ENCODE data around the gene IL16. TPM values are rescaled to one million over a fixed set of nuclear protein-coding genes. Genes with fewer than 3 reads are reported as not detected.
A peak's percentile ranks its signal among the peaks of the same experiment; 100 is the strongest.

IL16 gene
- total RNA-seq, 2 experiments from 2014 or later, result 76.0 to 81.3 TPM

- intact Hi-C loops (cut with micrococcal nuclease; ENCODE audit: unreplicated experiment), result no loop called here
- no TSS peak for BruUV-seq (replicated peaks)
- ChIA-PET CTCF (ENCODE audit: unreplicated experiment) (interaction anchor here (1.0 to 2.1 kb wide), 3 partner anchors 10 to 31 kb away, joined by 3 to 10 read pairs (median 5); no protein-coding TSS in a partner anchor), POLR2A (interaction anchor here (0.7 to 2.9 kb wide), 9 partner anchors 7 to 61 kb away, joined by 3 to 12 read pairs (median 4); no protein-coding TSS in a partner anchor)
- H3K9me3 ChIP-seq (ENCODE audit: low read length), result no peaks in the 10 kb centered on the region
- H4K20me1 ChIP-seq (ENCODE audit: insufficient read depth, low read length), result 0 out of 2 replicates have a peak, but pooled peaks cover 3% of the 10 kb centered on the region
- H3K36me3 ChIP-seq (ENCODE audit: insufficient read depth, low read length), result 0 out of 2 replicates have a peak, but pooled peaks cover 6% of the 10 kb centered on the region
- H2AFZ ChIP-seq (ENCODE audit: low read length), result peak overlapping the region; percentile 48; the same call in 1 of the 2 replicates
- TF ChIP-seq EZH2phosphoT487 (IDR thresholded peaks at IDR 0.05; ENCODE audit: borderline replicate concordance, low read depth, low read length) (no peak), CTCF (conservative IDR thresholded peaks at IDR 0.05; ENCODE audit: low read length) (no peak)
- H3K27ac ChIP-seq (ENCODE audit: low read depth, low read length, poor library complexity, severe bottlenecking), result peak overlapping the region; percentile 14
- peaks cover 46% of the 10 kb centered on the region for H3K4me1 ChIP-seq (ENCODE audit: insufficient read depth, low read length, poor library complexity, severe bottlenecking)
- no peaks in the 10 kb centered on the region for H3K9me2 ChIP-seq (ENCODE audit: insufficient read depth, low read length)
- no peak for DNase-seq (ENCODE audit: low spot score)
- no peak overlapping the region for H3K4me3 ChIP-seq (ENCODE audit: low read depth, low read length, poor library complexity, severe bottlenecking)
- H3K79me2 ChIP-seq (ENCODE audit: insufficient read depth, low read depth, low read length), result peaks cover 4% of the 10 kb centered on the region; the same call in 1 of the 2 replicates
- H3K4me2 ChIP-seq (ENCODE audit: low read length), result peak overlapping the region; percentile 61
Measured at GRCh38 chr15:81326466-81327212, 130.0 kb downstream of the IL16 start.

- Histone ChIP-seq H3K36me3 (ENCODE audit: insufficient read depth, low read length) (no peaks in the 10 kb centered on the region), H3K9me3 (ENCODE audit: low read length) (no peaks in the 10 kb centered on the region), H3K79me2 (ENCODE audit: insufficient read depth, low read depth, low read length) (peaks cover 4% of the 10 kb centered on the region; the same call in 1 of the 2 replicates), H3K4me2 (ENCODE audit: low read length) (peak overlapping the region; percentile 61), H3K4me3 (ENCODE audit: low read depth, low read length, poor library complexity, severe bottlenecking) (peak overlapping the region; percentile 23), H3K27ac (ENCODE audit: low read depth, low read length, poor library complexity, severe bottlenecking) (peak overlapping the region; percentile 14), H3K9me2 (ENCODE audit: insufficient read depth, low read length) (no peaks in the 10 kb centered on the region), H4K20me1 (ENCODE audit: insufficient read depth, low read length) (no peaks in the 10 kb centered on the region), H2AFZ (ENCODE audit: low read length) (peak overlapping the region; percentile 48; the same call in 1 of the 2 replicates), H3K4me1 (ENCODE audit: insufficient read depth, low read length, poor library complexity, severe bottlenecking) (peaks cover 38% of the 10 kb centered on the region)
- TF ChIP-seq CTCF (conservative IDR thresholded peaks at IDR 0.05; ENCODE audit: low read length) (no peak), EZH2phosphoT487 (IDR thresholded peaks at IDR 0.05; ENCODE audit: borderline replicate concordance, low read depth, low read length) (no peak)
- CTCF ChIA-PET (ENCODE audit: unreplicated experiment), result interaction anchor here (0.7 to 2.1 kb wide), 4 partner anchors 26 to 62 kb away, joined by 3 to 10 read pairs (median 4); no protein-coding TSS in a partner anchor
- DNase-seq (ENCODE audit: low spot score), result no peak
- no TSS peak for BruUV-seq (replicated peaks)
- POLR2A ChIA-PET, result interaction anchor here (0.7 to 2.9 kb wide), 10 partner anchors 8 to 61 kb away, joined by 3 to 12 read pairs (median 4); no protein-coding TSS in a partner anchor
- intact Hi-C loops (cut with micrococcal nuclease; ENCODE audit: unreplicated experiment), result no loop called here
Measured at GRCh38 chr15:81327516-81327915, 130.8 kb downstream of the IL16 start.

- BruUV-seq (replicated peaks), result no TSS peak
- Histone ChIP-seq H3K27ac (ENCODE audit: low read depth, low read length, poor library complexity, severe bottlenecking) (no peak overlapping the region), H3K9me2 (ENCODE audit: insufficient read depth, low read length) (no peaks in the 10 kb centered on the region), H3K9me3 (ENCODE audit: low read length) (no peaks in the 10 kb centered on the region), H4K20me1 (ENCODE audit: insufficient read depth, low read length) (no peaks in the 10 kb centered on the region), H3K4me3 (ENCODE audit: low read depth, low read length, poor library complexity, severe bottlenecking) (no peak overlapping the region), H2AFZ (ENCODE audit: low read length) (no peak overlapping the region), H3K4me1 (ENCODE audit: insufficient read depth, low read length, poor library complexity, severe bottlenecking) (peaks cover 40% of the 10 kb centered on the region), H3K79me2 (ENCODE audit: insufficient read depth, low read depth, low read length) (no peaks in the 10 kb centered on the region), H3K4me2 (ENCODE audit: low read length) (no peak overlapping the region), H3K36me3 (ENCODE audit: insufficient read depth, low read length) (no peaks in the 10 kb centered on the region)
- no peak for TF ChIP-seq EZH2phosphoT487 (IDR thresholded peaks at IDR 0.05; ENCODE audit: borderline replicate concordance, low read depth, low read length)
- TF ChIP-seq CTCF (conservative IDR thresholded peaks at IDR 0.05; ENCODE audit: low read length), result no peak
- CTCF ChIA-PET (ENCODE audit: unreplicated experiment), result no interaction called here
- DNase-seq (ENCODE audit: low spot score), result no peak
- POLR2A ChIA-PET, result no interaction called here
- intact Hi-C loops (cut with micrococcal nuclease; ENCODE audit: unreplicated experiment), result no loop called here
Measured at GRCh38 chr15:81329446-81329845, 132.8 kb downstream of the IL16 start.

All from OCI-LY7 (cell line).